SK-N-MC (cell line): ENCODE results near the gene CDKN2A.

Source experiments
- DNase-seq: peaks from one replicate; pipeline ENCODE4 v3.0.0-alpha.2; 2011; ENCODE audit warnings: low read depth, low spot score
- H3K27ac ChIP-seq: fragments of 200-600 bp; sonication (generic); 2 replicates; pipeline ENCODE4 v1.5.1; 2016; ENCODE audit warnings: mixed run types
- H3K36me3 ChIP-seq: fragments of 200-600 bp; sonication (generic); 2 replicates; pipeline ENCODE4 v1.6.1; 2017; ENCODE audit warnings: antibody characterized with exemption, low read length, mixed read lengths; ENCODE audit not compliant: insufficient read depth
- H3K4me3 ChIP-seq: fragments of 200-600 bp; sonication (generic); 2 replicates; pipeline ENCODE4 v1.5.1; 2016
- H3K9ac ChIP-seq: fragments of 200-600 bp; sonication (generic); 2 replicates; pipeline ENCODE4 v1.8.0; 2017; ENCODE audit warnings: mixed run types, mixed read lengths; ENCODE audit not compliant: insufficient read length
- H3K9me3 ChIP-seq: fragments of 200-600 bp; sonication (generic); 2 replicates; pipeline ENCODE4 v1.6.1; 2017; ENCODE audit warnings: low read depth, mild to moderate bottlenecking, antibody characterized with exemption, low read length, moderate library complexity, mixed read lengths
- EZH2 ChIP-seq: fragments of 200-600 bp; sonication (generic); IDR thresholded peaks from one replicate; pipeline ENCODE4 v1.6.1; 2017; ENCODE audit warnings: antibody characterized with exemption
- FOXP2 ChIP-seq: optimal IDR thresholded peaks from 2 replicates; pipeline ENCODE3; 2011; ENCODE audit warnings: mild to moderate bottlenecking, moderate library complexity; ENCODE audit not compliant: insufficient read depth; ENCODE audit errors: extremely low read length, control extremely low read depth
- POLR2AphosphoS5 ChIP-seq: IDR thresholded peaks from 2 replicates; pipeline ENCODE4 v1.6.1; 2012; ENCODE audit warnings: mild to moderate bottlenecking, low read depth, low read length, borderline replicate concordance

The CDKN2A gene

GRCh38 chr9:22010866-22011625, 16.9 kb upstream of the CDKN2A start:
- peaks cover 27% of the 10 kb centered on the region for H3K36me3 ChIP-seq
- no peak for DNase-seq
- no peaks in the 10 kb centered on the region for H3K9me3 ChIP-seq
- H3K27ac ChIP-seq: no peak overlapping the region
- no peak overlapping the region for H3K4me3 ChIP-seq
- no peak for TF ChIP-seq EZH2
- TF ChIP-seq POLR2AphosphoS5: no peak
- TF ChIP-seq FOXP2: no peak
- no peak overlapping the region for H3K9ac ChIP-seq

GRCh38 chr9:22009506-22009867, 15.3 kb upstream of the CDKN2A start:
- DNase-seq: no peak
- H3K4me3 ChIP-seq: peak overlapping the region; percentile 72
- H3K36me3 ChIP-seq: peaks cover 42% of the 10 kb centered on the region
- H3K27ac ChIP-seq: no peak overlapping the region
- H3K9me3 ChIP-seq: no peaks in the 10 kb centered on the region; the same call in 1 of the 2 replicates
- TF ChIP-seq EZH2: no peak
- no peak for TF ChIP-seq FOXP2
- TF ChIP-seq POLR2AphosphoS5: no peak
- no peak overlapping the region for H3K9ac ChIP-seq

GRCh38 chr9:22008717-22009505, 14.7 kb upstream of the CDKN2A start, which contains the start of gene CDKN2B:
CDKN2B (minus strand) TSS chr9:22009305; CDS start chr9:22008953, 352 bp downstream.
- TF ChIP-seq FOXP2: no peak
- Histone ChIP-seq H3K9me3 (no peaks in the 10 kb centered on the region; the same call in 1 of the 2 replicates), H3K27ac (no peak within 1 kb of the TSS), H3K36me3 (peaks cover 47% of the 10 kb centered on the region), H3K9ac (no peak within 1 kb of the TSS), H3K4me3 (peak within 1 kb of the TSS; percentile 72)
- no peak for DNase-seq

GRCh38 chr9:22008384-22008716, 14.2 kb upstream of the CDKN2A start:
- Histone ChIP-seq H3K36me3 (peaks cover 42% of the 10 kb centered on the region), H3K4me3 (peak overlapping the region; percentile 72), H3K9me3 (no peaks in the 10 kb centered on the region; the same call in 1 of the 2 replicates), H3K27ac (no peak overlapping the region), H3K9ac (no peak overlapping the region)
- no peak for DNase-seq
- no peak for TF ChIP-seq FOXP2
- no peak for TF ChIP-seq POLR2AphosphoS5
- no peak for TF ChIP-seq EZH2

GRCh38 chr9:22005702-22006606, 11.8 kb upstream of the CDKN2A start:
- Histone ChIP-seq H3K9ac (no peak overlapping the region), H3K9me3 (no peaks in the 10 kb centered on the region; the same call in 1 of the 2 replicates), H3K4me3 (no peak overlapping the region), H3K36me3 (peaks cover 29% of the 10 kb centered on the region), H3K27ac (no peak overlapping the region)
- no peak for DNase-seq
- TF ChIP-seq FOXP2: no peak
- TF ChIP-seq POLR2AphosphoS5: no peak
- TF ChIP-seq EZH2: no peak

- Histone ChIP-seq H3K9me3 (no peaks in the 10 kb centered on the region; the same call in 1 of the 2 replicates), H3K9ac (no peak overlapping the region), H3K36me3 (peaks cover 29% of the 10 kb centered on the region), H3K4me3 (no peak overlapping the region), H3K27ac (no peak overlapping the region)
- no peak for DNase-seq
- TF ChIP-seq POLR2AphosphoS5 (no peak), EZH2 (no peak), FOXP2 (no peak)
Observed at GRCh38 chr9:22005021-22005701, 11.0 kb upstream of the CDKN2A start.

GRCh38 chr9:22002038-22002437, 7.8 kb upstream of the CDKN2A start:
- H3K9ac ChIP-seq: no peak overlapping the region
- no peak overlapping the region for H3K27ac ChIP-seq
- H3K4me3 ChIP-seq: no peak overlapping the region
- peaks cover 29% of the 10 kb centered on the region for H3K36me3 ChIP-seq
- no peak for DNase-seq
- H3K9me3 ChIP-seq: no peaks in the 10 kb centered on the region; the same call in 1 of the 2 replicates
- no peak for TF ChIP-seq EZH2
- TF ChIP-seq POLR2AphosphoS5: no peak
- no peak for TF ChIP-seq FOXP2

- H3K9ac ChIP-seq: no peak overlapping the region
- H3K4me3 ChIP-seq: no peak overlapping the region
- 0 out of 2 replicates have a peak, but pooled peaks cover 4% of the 10 kb centered on the region for H3K36me3 ChIP-seq
- no peak for DNase-seq
- TF ChIP-seq POLR2AphosphoS5 (no peak), FOXP2 (no peak), EZH2 (no peak)
- no peak overlapping the region for H3K27ac ChIP-seq
- H3K9me3 ChIP-seq: no peaks in the 10 kb centered on the region
Observed at GRCh38 chr9:21998026-21998425, 3.8 kb upstream of the CDKN2A start.
